ENCODE data around the gene RNF7. TPM values are rescaled to one million over a fixed set of nuclear protein-coding genes. Genes with fewer than 3 reads are reported as not detected.
A peak's percentile ranks its signal among the peaks of the same experiment; 100 is the strongest.
"Not testable (repeated sequence)": the region's sequence is repeated elsewhere in the genome, so short reads cannot be mapped to it uniquely, and the experiment has no call there.

RNF7 gene
- 110 TPM for polyA plus RNA-seq
- long read RNA-seq, donor 1, transcript RNF7-202 (3 exons, 805 nt), result minor isoform, 9 of 89 reads
- long read RNA-seq, donor 1, transcript RNF7-201 (3 exons, 2,763 nt), result major isoform, 71 of 89 reads
- long read RNA-seq, donor 1, partial matches to known transcripts, result 6 of 89 reads
- long read RNA-seq, donor 1, other reads (novel, unspliced or antisense), result 0 of 89 reads
- long read RNA-seq, donor 2, transcript RNF7-201 (3 exons, 2,763 nt), result major isoform, 147 of 196 reads
- long read RNA-seq, donor 2, transcript RNF7-202 (3 exons, 805 nt), result minor isoform, 20 of 196 reads
- long read RNA-seq, donor 2, partial matches to known transcripts, result 24 of 196 reads
- long read RNA-seq, donor 2, other reads (novel, unspliced or antisense), result 0 of 196 reads
- long read RNA-seq, donor 3, result 0 reads
- long read RNA-seq, donor 4, transcript RNF7-201 (3 exons, 2,763 nt), result major isoform, 16 of 18 reads
- long read RNA-seq, donor 4, partial matches to known transcripts, result 0 of 18 reads
- long read RNA-seq, donor 4, other reads (novel, unspliced or antisense), result 0 of 18 reads
- long read RNA-seq, donor 5, transcript RNF7-202 (3 exons, 805 nt), result minor isoform, 5 of 81 reads
- long read RNA-seq, donor 5, transcript RNF7-201 (3 exons, 2,763 nt), result major isoform, 66 of 81 reads
- long read RNA-seq, donor 5, partial matches to known transcripts, result 8 of 81 reads
- long read RNA-seq, donor 5, other reads (novel, unspliced or antisense), result 0 of 81 reads
- long read RNA-seq, donor 6, transcript RNF7-201 (3 exons, 2,763 nt), result major isoform, 146 of 181 reads
- long read RNA-seq, donor 6, transcript RNF7-202 (3 exons, 805 nt), result minor isoform, 18 of 181 reads
- long read RNA-seq, donor 6, partial matches to known transcripts, result 12 of 181 reads
- long read RNA-seq, donor 6, other reads (novel, unspliced or antisense), result 0 of 181 reads
- long read RNA-seq, donor 7, transcript RNF7-202 (3 exons, 805 nt), result minor isoform, 7 of 69 reads
- long read RNA-seq, donor 7, transcript RNF7-201 (3 exons, 2,763 nt), result major isoform, 55 of 69 reads
- long read RNA-seq, donor 7, partial matches to known transcripts, result 6 of 69 reads
- long read RNA-seq, donor 7, other reads (novel, unspliced or antisense), result 0 of 69 reads
- long read RNA-seq, donor 8, transcript RNF7-205 (2 exons, 782 nt), result minor isoform, 6 of 204 reads
- long read RNA-seq, donor 8, transcript RNF7-202 (3 exons, 805 nt), result minor isoform, 17 of 204 reads
- long read RNA-seq, donor 8, transcript RNF7-201 (3 exons, 2,763 nt), result major isoform, 163 of 204 reads
- long read RNA-seq, donor 8, partial matches to known transcripts, result 14 of 204 reads
- long read RNA-seq, donor 8, other reads (novel, unspliced or antisense), result 0 of 204 reads
- long read RNA-seq, donor 9, transcript RNF7-201 (3 exons, 2,763 nt), result major isoform, 143 of 175 reads
- long read RNA-seq, donor 9, transcript RNF7-202 (3 exons, 805 nt), result minor isoform, 17 of 175 reads
- long read RNA-seq, donor 9, partial matches to known transcripts, result 10 of 175 reads
- long read RNA-seq, donor 9, other reads (novel, unspliced or antisense), result 0 of 175 reads
- long read RNA-seq, donor 10, transcript RNF7-202 (3 exons, 805 nt), result minor isoform, 17 of 181 reads
- long read RNA-seq, donor 10, transcript RNF7-201 (3 exons, 2,763 nt), result major isoform, 138 of 181 reads
- long read RNA-seq, donor 10, partial matches to known transcripts, result 19 of 181 reads
- long read RNA-seq, donor 10, other reads (novel, unspliced or antisense), result 0 of 181 reads
- long read RNA-seq, donor 11, transcript RNF7-201 (3 exons, 2,763 nt), result major isoform, 113 of 140 reads
- long read RNA-seq, donor 11, transcript RNF7-202 (3 exons, 805 nt), result minor isoform, 17 of 140 reads
- long read RNA-seq, donor 11, partial matches to known transcripts, result 7 of 140 reads
- long read RNA-seq, donor 11, other reads (novel, unspliced or antisense), result 0 of 140 reads

DNA sequence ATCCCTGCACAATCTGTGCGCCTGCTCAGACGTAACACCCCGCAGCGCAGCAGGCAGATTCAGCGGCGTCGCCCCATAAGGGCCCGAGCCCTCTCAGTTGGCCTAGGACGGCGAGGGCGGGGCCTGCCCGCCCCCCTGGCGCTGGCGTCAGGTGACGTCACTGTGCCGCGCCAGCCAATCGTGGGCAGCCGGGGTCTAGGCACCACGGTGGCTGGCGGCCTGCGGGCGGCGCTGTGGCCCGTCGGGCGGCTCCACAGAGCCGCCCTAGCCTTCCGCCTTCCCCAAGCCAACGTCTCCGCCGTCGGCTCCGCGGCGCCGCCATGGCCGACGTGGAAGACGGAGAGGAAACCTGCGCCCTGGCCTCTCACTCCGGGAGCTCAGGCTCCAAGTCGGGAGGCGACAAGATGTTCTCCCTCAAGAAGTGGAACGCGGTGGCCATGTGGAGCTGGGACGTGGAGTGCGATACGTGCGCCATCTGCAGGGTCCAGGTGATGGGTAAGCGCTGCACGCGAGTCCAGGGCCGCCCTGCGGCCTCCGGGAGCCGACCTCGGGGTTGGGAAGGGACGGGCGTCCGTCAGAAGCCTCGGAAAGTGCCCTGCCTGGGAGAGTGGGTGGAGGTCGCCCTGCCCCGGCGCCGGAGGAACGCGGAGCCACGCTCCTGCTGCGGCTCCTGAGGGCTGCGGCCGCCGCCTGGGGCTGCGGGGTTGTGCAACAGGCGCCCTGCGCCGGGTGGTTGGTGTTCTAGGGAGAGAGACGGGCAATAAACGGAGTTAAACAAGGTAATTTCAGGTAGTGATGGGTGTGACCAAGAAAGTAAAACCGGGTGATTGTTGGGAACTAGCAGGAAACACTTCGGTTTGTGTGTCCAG lies at the start of gene RNF7:
RNF7 (plus strand) TSS at position 277 of the 869 bp plus-strand sequence; CDS start at position 321, 44 bp downstream.
- no peaks in the 10 kb centered on the region for H3K9me3 ChIP-seq (ENCODE audit: control insufficient read depth, low read depth, low read length)
- H3K4me3 ChIP-seq (ENCODE audit: low read length), result peak within 1 kb of the TSS; percentile 96
- H3K4me1 ChIP-seq (ENCODE audit: control insufficient read depth, insufficient read depth, low read length), result peaks cover 18% of the 10 kb centered on the region
- H3K27me3 ChIP-seq (ENCODE audit: control insufficient read depth, insufficient read depth, low read length), result no peaks in the 10 kb centered on the region
- DNase-seq, result peak; percentile 97 to 98
- H3K36me3 ChIP-seq (ENCODE audit: control insufficient read depth, insufficient read depth, low read length), result no peaks in the 10 kb centered on the region
- H3K27ac ChIP-seq (ENCODE audit: low read length), result peak within 1 kb of the TSS; percentile 91
- no CpG with 5 or more reads among the region's 81 CpGs for WGBS (ENCODE audit: insufficient coverage, low lambda C conversion rate)

DNA sequence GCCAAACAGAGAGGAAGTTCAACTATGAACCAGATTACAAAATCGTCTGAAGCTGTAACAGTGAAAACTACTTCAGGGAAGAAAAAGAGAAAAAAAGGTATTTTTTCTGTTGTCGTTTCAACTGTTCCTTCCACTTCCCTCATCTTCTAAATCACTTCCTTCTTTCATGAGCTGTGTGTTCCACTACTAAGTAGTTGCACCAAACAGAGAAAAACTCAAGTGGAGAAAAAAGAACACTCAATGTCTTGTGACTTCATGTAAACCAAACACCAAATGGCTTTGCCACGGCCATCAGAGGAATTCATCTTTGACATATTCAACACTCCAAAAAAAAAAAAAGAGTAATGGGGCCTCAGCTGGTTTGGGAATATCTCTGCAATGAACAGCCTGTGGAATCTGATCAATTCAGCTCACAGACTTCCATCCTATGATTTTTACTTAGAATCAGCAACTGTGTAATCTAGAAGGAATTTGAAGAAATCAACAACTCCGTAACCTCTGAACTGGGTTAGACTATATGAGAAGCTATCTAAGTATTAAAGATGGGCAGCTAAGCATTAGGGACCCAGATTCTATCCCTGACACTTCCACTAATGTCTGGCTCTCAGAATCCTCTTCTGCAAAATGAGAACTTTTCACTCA lies 47.5 kb upstream of the RNF7 start:
- Histone ChIP-seq H3K9me3 (ENCODE audit: control insufficient read depth, low read depth, low read length) (no peaks in the 10 kb centered on the region), H3K27ac (ENCODE audit: low read length) (no peak overlapping the region), H3K36me3 (ENCODE audit: control insufficient read depth, insufficient read depth, low read length) (no peaks in the 10 kb centered on the region), H3K4me1 (ENCODE audit: control insufficient read depth, insufficient read depth, low read length) (peaks cover 2% of the 10 kb centered on the region), H3K27me3 (ENCODE audit: control insufficient read depth, insufficient read depth, low read length) (no peaks in the 10 kb centered on the region), H3K4me3 (ENCODE audit: low read length) (no peak overlapping the region)
- 60% methylated on average over 1 of the region's 4 CpGs for WGBS (ENCODE audit: insufficient coverage, low lambda C conversion rate)
- no peak for DNase-seq

DNA sequence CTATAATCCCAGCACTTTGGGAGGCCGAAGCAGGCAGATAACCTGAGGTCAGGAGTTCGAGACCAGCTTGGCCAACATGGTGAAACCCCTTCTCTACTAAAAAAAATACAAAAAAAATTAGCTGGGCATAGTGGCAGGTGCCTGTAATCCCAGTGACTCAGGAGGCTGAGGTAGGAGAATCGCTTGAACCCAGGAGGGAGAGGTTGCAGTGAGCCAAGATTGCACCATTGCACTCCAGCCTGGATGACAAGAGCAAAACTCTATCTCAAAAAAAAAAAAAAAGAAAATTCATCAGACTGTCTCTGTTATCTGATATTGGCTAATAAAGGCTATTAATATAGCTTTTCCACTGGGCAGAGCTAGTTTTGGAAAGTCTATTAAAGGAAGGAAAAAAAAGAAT lies 46.6 kb upstream of the RNF7 start:
- DNase-seq; H3K27ac ChIP-seq (ENCODE audit: low read length); H3K4me3 ChIP-seq (ENCODE audit: low read length); H3K36me3 ChIP-seq (ENCODE audit: control insufficient read depth, insufficient read depth, low read length); H3K9me3 ChIP-seq (ENCODE audit: control insufficient read depth, low read depth, low read length); H3K4me1 ChIP-seq (ENCODE audit: control insufficient read depth, insufficient read depth, low read length); H3K27me3 ChIP-seq (ENCODE audit: control insufficient read depth, insufficient read depth, low read length): not testable (repeated sequence)
- no CpG with 5 or more reads among the region's 3 CpGs for WGBS (ENCODE audit: insufficient coverage, low lambda C conversion rate)

- DNase-seq; H3K9me3 ChIP-seq (ENCODE audit: control insufficient read depth, low read depth, low read length); H3K4me3 ChIP-seq (ENCODE audit: low read length); H3K36me3 ChIP-seq (ENCODE audit: control insufficient read depth, insufficient read depth, low read length); H3K4me1 ChIP-seq (ENCODE audit: control insufficient read depth, insufficient read depth, low read length); H3K27me3 ChIP-seq (ENCODE audit: control insufficient read depth, insufficient read depth, low read length); H3K27ac ChIP-seq (ENCODE audit: low read length): not testable (repeated sequence)
- 100% methylated on average over 1 of the region's 4 CpGs for WGBS (ENCODE audit: insufficient coverage, low lambda C conversion rate)
These were observed 45.1 kb upstream of the RNF7 start for GRCh38 chr3:141692973-141693372.

DNA sequence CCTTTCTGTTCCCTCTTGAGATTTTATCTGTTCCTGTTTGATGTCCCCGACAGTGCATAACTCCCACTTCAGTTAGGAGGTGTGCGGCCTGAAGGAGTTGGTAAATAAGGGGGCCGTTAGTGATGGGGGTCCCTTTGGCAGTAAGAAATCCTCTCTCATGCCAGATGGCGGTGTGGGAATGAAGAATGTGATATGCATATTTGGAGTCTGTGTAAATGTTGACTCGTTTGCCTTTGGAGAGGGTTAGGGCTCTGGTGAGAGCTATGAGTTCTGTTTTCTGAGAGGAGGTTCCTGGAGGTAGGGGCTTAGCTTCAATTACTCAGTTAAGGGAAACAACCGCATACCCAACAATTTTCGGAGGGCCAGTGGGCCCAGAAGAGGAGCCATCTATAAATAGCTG lies 38.8 kb upstream of the RNF7 start:
- H3K4me1 ChIP-seq (ENCODE audit: control insufficient read depth, insufficient read depth, low read length), result no peaks in the 10 kb centered on the region
- H3K27me3 ChIP-seq (ENCODE audit: control insufficient read depth, insufficient read depth, low read length), result peaks cover 19% of the 10 kb centered on the region
- no peak overlapping the region for H3K27ac ChIP-seq (ENCODE audit: low read length)
- WGBS (ENCODE audit: insufficient coverage, low lambda C conversion rate), result 40% methylated on average over 1 of the region's 7 CpGs
- no peak overlapping the region for H3K4me3 ChIP-seq (ENCODE audit: low read length)
- H3K9me3 ChIP-seq (ENCODE audit: control insufficient read depth, low read depth, low read length), result no peaks in the 10 kb centered on the region
- no peaks in the 10 kb centered on the region for H3K36me3 ChIP-seq (ENCODE audit: control insufficient read depth, insufficient read depth, low read length)
- DNase-seq, result no peak

- 20% methylated on average over 1 of the region's 6 CpGs for WGBS (ENCODE audit: insufficient coverage, low lambda C conversion rate)
- Histone ChIP-seq H3K27ac (ENCODE audit: low read length) (no peak overlapping the region), H3K27me3 (ENCODE audit: control insufficient read depth, insufficient read depth, low read length) (peaks cover 19% of the 10 kb centered on the region), H3K4me3 (ENCODE audit: low read length) (no peak overlapping the region), H3K4me1 (ENCODE audit: control insufficient read depth, insufficient read depth, low read length) (no peaks in the 10 kb centered on the region), H3K36me3 (ENCODE audit: control insufficient read depth, insufficient read depth, low read length) (no peaks in the 10 kb centered on the region), H3K9me3 (ENCODE audit: control insufficient read depth, low read depth, low read length) (no peaks in the 10 kb centered on the region)
- no peak for DNase-seq
These were observed 38.2 kb upstream of the RNF7 start for GRCh38 chr3:141699897-141700296.

DNA sequence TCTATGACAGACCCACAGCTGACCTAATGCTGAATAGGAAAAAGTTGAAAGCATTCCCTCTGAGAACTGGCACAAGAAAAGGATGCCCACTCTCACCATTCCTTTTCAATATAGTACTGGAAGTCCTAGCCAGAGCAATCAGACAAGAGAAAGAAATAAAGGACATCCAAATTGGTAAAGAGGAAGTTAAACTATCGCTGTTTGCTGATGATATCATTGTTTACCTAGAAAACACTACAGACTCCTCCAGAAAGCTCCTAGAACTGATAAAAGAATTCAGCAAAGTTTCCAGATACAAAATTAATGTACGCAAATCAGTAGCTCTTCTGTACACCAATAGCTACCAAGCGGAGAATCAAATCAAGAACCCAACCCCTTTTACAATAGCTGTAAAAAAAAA lies 34.7 kb upstream of the RNF7 start:
- not testable (repeated sequence) for H3K36me3 ChIP-seq (ENCODE audit: control insufficient read depth, insufficient read depth, low read length); H3K4me3 ChIP-seq (ENCODE audit: low read length); H3K4me1 ChIP-seq (ENCODE audit: control insufficient read depth, insufficient read depth, low read length); H3K27ac ChIP-seq (ENCODE audit: low read length); DNase-seq; H3K9me3 ChIP-seq (ENCODE audit: control insufficient read depth, low read depth, low read length)
- peaks cover 15% of the 10 kb centered on the region for H3K27me3 ChIP-seq (ENCODE audit: control insufficient read depth, insufficient read depth, low read length)
- no CpG with 5 or more reads among the region's 3 CpGs for WGBS (ENCODE audit: insufficient coverage, low lambda C conversion rate)

DNA sequence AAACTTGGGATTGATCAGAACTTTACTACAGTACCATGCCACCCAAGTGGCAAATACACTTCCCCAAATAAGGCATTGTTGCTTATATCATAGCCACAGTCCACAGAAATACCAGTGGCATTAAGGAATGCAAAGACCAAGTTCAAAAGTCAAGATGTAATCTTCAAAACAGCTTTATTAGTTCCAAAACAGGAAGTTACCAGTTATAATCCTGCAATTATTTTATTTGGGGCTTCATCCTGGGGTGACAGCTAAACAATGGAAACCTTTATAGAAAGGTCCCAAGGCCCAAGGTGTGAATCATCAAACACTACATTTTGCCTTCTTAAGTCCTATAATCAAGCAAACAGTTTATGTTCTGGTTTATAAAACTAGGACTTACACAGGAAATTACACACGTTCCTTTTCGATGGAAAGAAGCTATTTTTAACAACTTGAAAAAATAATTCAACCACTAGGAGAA lies 30.3 kb upstream of the RNF7 start:
- Histone ChIP-seq H3K27me3 (ENCODE audit: control insufficient read depth, insufficient read depth, low read length) (no peaks in the 10 kb centered on the region), H3K27ac (ENCODE audit: low read length) (no peak overlapping the region), H3K4me1 (ENCODE audit: control insufficient read depth, insufficient read depth, low read length) (no peaks in the 10 kb centered on the region), H3K9me3 (ENCODE audit: control insufficient read depth, low read depth, low read length) (no peaks in the 10 kb centered on the region), H3K36me3 (ENCODE audit: control insufficient read depth, insufficient read depth, low read length) (no peaks in the 10 kb centered on the region), H3K4me3 (ENCODE audit: low read length) (no peak overlapping the region)
- no peak for DNase-seq
- WGBS (ENCODE audit: insufficient coverage, low lambda C conversion rate), result 77% methylated on average over 2 of the region's 2 CpGs
